Suprapubic skin (tissue), 4 donors: ENCODE measurements around the gene MAGT1.

Experiments used
- POLR2A ChIP-seq, 2 donors: fragments of 450-650 bp; IDR thresholded peaks; one replicate each; pipeline ENCODE4 v1.6.1; 2017; ENCODE audit warnings: antibody characterized with exemption in 2 of 2, mild to moderate bottlenecking in 2 of 2, moderate library complexity in 2 of 2
- POLR2AphosphoS5 ChIP-seq, 3 donors: sonication (generic); formaldehyde crosslinking; IDR thresholded peaks; one replicate each; pipeline ENCODE4 v1.6.1; 2017; ENCODE audit warnings: antibody characterized with exemption in 3 of 3
- TF ChIP-seq, protein P1 (sequence below), 2 donors: fragments of 200-600 bp in 1 of 2; fragments of 450-650 bp in 1 of 2; sonication (generic) in 1 of 2; IDR thresholded peaks; one replicate each; pipeline ENCODE4 v1.5.1; 2016 to 2019; ENCODE audit warnings: antibody characterized with exemption in 2 of 2, mild to moderate bottlenecking in 1 of 2, moderate library complexity in 1 of 2

- TF ChIP-seq, protein P1, sequence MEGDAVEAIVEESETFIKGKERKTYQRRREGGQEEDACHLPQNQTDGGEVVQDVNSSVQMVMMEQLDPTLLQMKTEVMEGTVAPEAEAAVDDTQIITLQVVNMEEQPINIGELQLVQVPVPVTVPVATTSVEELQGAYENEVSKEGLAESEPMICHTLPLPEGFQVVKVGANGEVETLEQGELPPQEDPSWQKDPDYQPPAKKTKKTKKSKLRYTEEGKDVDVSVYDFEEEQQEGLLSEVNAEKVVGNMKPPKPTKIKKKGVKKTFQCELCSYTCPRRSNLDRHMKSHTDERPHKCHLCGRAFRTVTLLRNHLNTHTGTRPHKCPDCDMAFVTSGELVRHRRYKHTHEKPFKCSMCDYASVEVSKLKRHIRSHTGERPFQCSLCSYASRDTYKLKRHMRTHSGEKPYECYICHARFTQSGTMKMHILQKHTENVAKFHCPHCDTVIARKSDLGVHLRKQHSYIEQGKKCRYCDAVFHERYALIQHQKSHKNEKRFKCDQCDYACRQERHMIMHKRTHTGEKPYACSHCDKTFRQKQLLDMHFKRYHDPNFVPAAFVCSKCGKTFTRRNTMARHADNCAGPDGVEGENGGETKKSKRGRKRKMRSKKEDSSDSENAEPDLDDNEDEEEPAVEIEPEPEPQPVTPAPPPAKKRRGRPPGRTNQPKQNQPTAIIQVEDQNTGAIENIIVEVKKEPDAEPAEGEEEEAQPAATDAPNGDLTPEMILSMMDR (IDR thresholded peaks at IDR 0.05) = no peak
- TF ChIP-seq POLR2AphosphoS5 (IDR thresholded peaks at IDR 0.05) (no peak), POLR2A (IDR thresholded peaks at IDR 0.05) (no peak)
These were observed 118.6 kb downstream of the MAGT1 start for GRCh38 chrX:77776659-77777058.
